GM19397 (cell line): ENCODE data around the gene EPS8L3.

Experiments used
- ATAC-seq: cut with Tn5 transposase; IDR thresholded peaks from one replicate; pipeline ENCODE4 v1.9.1; 2021; ENCODE audit warnings: mild to moderate bottlenecking, moderate library complexity; ENCODE audit not compliant: unreplicated experiment

EPS8L3 gene

GRCh38 chr1:109793486-109794318 lies 30.0 kb upstream of the EPS8L3 start:
- no peak for ATAC-seq

- ATAC-seq, result no peak
Measured at GRCh38 chr1:109793089-109793485, 29.4 kb upstream of the EPS8L3 start.

- ATAC-seq, result no peak
Measured at GRCh38 chr1:109792056-109792831, 28.5 kb upstream of the EPS8L3 start.

- no peak for ATAC-seq
Measured at GRCh38 chr1:109791495-109792043, 27.8 kb upstream of the EPS8L3 start.

- peak; percentile 71 for ATAC-seq
Measured at GRCh38 chr1:109790735-109791494, 27.2 kb upstream of the EPS8L3 start.

- ATAC-seq, result no peak
Measured at GRCh38 chr1:109790329-109790728, 26.6 kb upstream of the EPS8L3 start.

GRCh38 chr1:109789551-109790180 lies 25.9 kb upstream of the EPS8L3 start:
- no peak for ATAC-seq

- ATAC-seq, result no peak
Measured at GRCh38 chr1:109788695-109789521, 25.2 kb upstream of the EPS8L3 start.

- ATAC-seq, result no peak
Measured at GRCh38 chr1:109787845-109788601, 24.3 kb upstream of the EPS8L3 start.

GRCh38 chr1:109787211-109787844 lies 23.6 kb upstream of the EPS8L3 start:
- no peak for ATAC-seq

- ATAC-seq, result no peak
Measured at GRCh38 chr1:109786531-109787021, 22.9 kb upstream of the EPS8L3 start.

- ATAC-seq, result no peak
Measured at GRCh38 chr1:109786112-109786480, 22.4 kb upstream of the EPS8L3 start.

- no peak for ATAC-seq
Measured at GRCh38 chr1:109785446-109786111, 21.9 kb upstream of the EPS8L3 start.

GRCh38 chr1:109784551-109785252 lies 21.0 kb upstream of the EPS8L3 start:
- no peak for ATAC-seq

GRCh38 chr1:109783436-109783835 lies 19.7 kb upstream of the EPS8L3 start:
- ATAC-seq, result no peak

- ATAC-seq, result no peak
Measured at GRCh38 chr1:109782927-109783326, 19.2 kb upstream of the EPS8L3 start.

GRCh38 chr1:109782514-109782913 lies 18.8 kb upstream of the EPS8L3 start:
- no peak for ATAC-seq
